Neuronal stem cell (in vitro differentiated cells): ENCODE results near the gene FAM81A.

Source experiments
- DNase-seq: peaks from one replicate; pipeline ENCODE4 v3.0.0-alpha.2; 2013; ENCODE audit warnings: low spot score
- H2AFZ ChIP-seq: one replicate; pipeline ENCODE4 v1.6.1; 2013; ENCODE audit warnings: mild to moderate bottlenecking, low read length, inconsistent platforms
- H2AK5ac ChIP-seq: 2 replicates; pipeline ENCODE4 v1.6.1; 2013; ENCODE audit warnings: low read depth, mild to moderate bottlenecking, inconsistent platforms, low read length, moderate library complexity, mixed read lengths
- H2BK120ac ChIP-seq: 2 replicates; pipeline ENCODE4 v1.6.1; 2013; ENCODE audit warnings: low read depth, mild to moderate bottlenecking, inconsistent platforms, low read length, moderate library complexity, mixed read lengths
- H2BK12ac ChIP-seq: one replicate; pipeline ENCODE4 v1.6.1; 2013; ENCODE audit warnings: low read length, inconsistent platforms
- H2BK15ac ChIP-seq: 2 replicates; pipeline ENCODE4 v1.6.1; 2013; ENCODE audit warnings: mild to moderate bottlenecking, low read length, inconsistent platforms, mixed read lengths
- H2BK5ac ChIP-seq: one replicate; pipeline ENCODE4 v1.6.1; 2013; ENCODE audit warnings: inconsistent platforms, mild to moderate bottlenecking, low read length, moderate library complexity
- H3K14ac ChIP-seq: one replicate; pipeline ENCODE4 v1.6.1; 2013; ENCODE audit warnings: low read length, inconsistent platforms
- H3K18ac ChIP-seq: 2 replicates; pipeline ENCODE4 v1.6.1; 2013; ENCODE audit warnings: low read length, inconsistent platforms
- H3K23ac ChIP-seq: 2 replicates; pipeline ENCODE4 v1.6.1; 2013; ENCODE audit warnings: low read depth, mild to moderate bottlenecking, mixed read lengths, low read length, inconsistent platforms; ENCODE audit not compliant: poor library complexity
- H3K27ac ChIP-seq: replicated peaks from 3 replicates; pipeline ENCODE4 v1.5.1; 2013; ENCODE audit warnings: low read length, inconsistent platforms
- H3K27me3 ChIP-seq, 3 experiments: 2 replicates each; pipeline ENCODE4 v1.6.1; 2013; ENCODE audit warnings: low read length in 3 of 3, mild to moderate bottlenecking in 2 of 3, inconsistent platforms in 1 of 3, low read depth in 1 of 3, mixed read lengths in 1 of 3, moderate library complexity in 1 of 3; ENCODE audit not compliant: control insufficient read depth in 3 of 3, insufficient read depth in 3 of 3
- H3K36me3 ChIP-seq, 2 donors: replicated peaks in 1 of 2; 2 replicates each; pipeline ENCODE4 v1.6.1; 2013; ENCODE audit warnings: low read length in 2 of 2; ENCODE audit not compliant: control insufficient read depth in 2 of 2, insufficient read depth in 2 of 2
- H3K4ac ChIP-seq: 2 replicates; pipeline ENCODE4 v1.6.1; 2013; ENCODE audit warnings: inconsistent platforms, mild to moderate bottlenecking, low read length, moderate library complexity
- H3K4me1 ChIP-seq, 2 donors: 1 replicate in 1 of 2; 2 replicates in 1 of 2; pipeline ENCODE4 v1.6.1; 2013; ENCODE audit warnings: low read length in 2 of 2, low read depth in 1 of 2; ENCODE audit not compliant: control insufficient read depth in 2 of 2, insufficient read depth in 1 of 2
- H3K4me2 ChIP-seq: one replicate; pipeline ENCODE4 v1.6.1; 2013; ENCODE audit warnings: mild to moderate bottlenecking, low read length, inconsistent platforms; ENCODE audit not compliant: insufficient read depth, poor library complexity, severe bottlenecking
- H3K4me3 ChIP-seq, 2 donors: 2 replicates each; pipeline ENCODE4 v1.5.1; 2013; ENCODE audit warnings: low read length in 2 of 2, mild to moderate bottlenecking in 2 of 2, inconsistent platforms in 1 of 2, moderate library complexity in 1 of 2
- H3K79me1 ChIP-seq: one replicate; pipeline ENCODE4 v1.6.1; 2013; ENCODE audit warnings: low read depth, mild to moderate bottlenecking, inconsistent platforms, low read length, moderate library complexity
- H3K9ac ChIP-seq: one replicate; pipeline ENCODE4 v1.6.1; 2013; ENCODE audit warnings: mild to moderate bottlenecking, low read depth, low read length, inconsistent platforms; ENCODE audit not compliant: poor library complexity
- H3K9me3 ChIP-seq, 2 donors: replicated peaks in 1 of 2; 2 replicates each; pipeline versions ENCODE3 to v1.6.1; 2013; ENCODE audit warnings: low read length in 2 of 2, mild to moderate bottlenecking in 2 of 2, inconsistent platforms in 1 of 2, low read depth in 1 of 2, mixed read lengths in 1 of 2, moderate library complexity in 1 of 2; ENCODE audit not compliant: control insufficient read depth in 2 of 2, insufficient read depth in 1 of 2
- H4K8ac ChIP-seq: one replicate; pipeline ENCODE4 v1.6.1; 2013; ENCODE audit warnings: low read depth, mild to moderate bottlenecking, inconsistent platforms, low read length, moderate library complexity
- H4K91ac ChIP-seq: one replicate; pipeline ENCODE4 v1.6.1; 2013; ENCODE audit warnings: low read length, low read depth, mild to moderate bottlenecking, inconsistent platforms; ENCODE audit not compliant: poor library complexity
- WGBS, 2 donors: extraction: QIAGEN DNeasy Blood & Tissue Kit; methylation state at CpG; one replicate each; pipeline ENCODE4 v1.1.7; 2013; ENCODE audit warnings: missing lambda C conversion rate in 2 of 2, mixed read lengths in 1 of 2; ENCODE audit not compliant: insufficient read length in 2 of 2, insufficient replicate concordance in 1 of 2; ENCODE audit errors: extremely low coverage in 2 of 2; 5-methylcytosine and 5-hydroxymethylcytosine counted together

Gene FAM81A

GRCh38 chr15:59549301-59550185 lies 111.6 kb downstream of the FAM81A start:
- peaks cover 0 to 24% (median 0%) of the 10 kb centered on the region in 3 experiments for H3K27me3 ChIP-seq
- WGBS, 2 donors = no CpG with 5 or more reads among the region's 9 CpGs
- H3K9me3 ChIP-seq = peaks cover 3 to 4% of the 10 kb centered on the region in 2 donors
- H3K23ac ChIP-seq = no peak overlapping the region
- no peak overlapping the region for H4K91ac ChIP-seq
- H3K18ac ChIP-seq = no peak overlapping the region
- H3K4me1 ChIP-seq = peaks cover 0 to 3% of the 10 kb centered on the region in 2 donors
- no peak overlapping the region for H2BK5ac ChIP-seq
- H2AFZ ChIP-seq = no peak overlapping the region
- no peak overlapping the region for H2BK12ac ChIP-seq
- no peak overlapping the region for H2BK120ac ChIP-seq
- H3K36me3 ChIP-seq = no peaks in the 10 kb centered on the region
- no peak overlapping the region for H2AK5ac ChIP-seq
- no peaks in the 10 kb centered on the region for H3K79me1 ChIP-seq
- H3K4me2 ChIP-seq = no peak overlapping the region
- no peak for DNase-seq
- H3K4me3 ChIP-seq = no peak overlapping the region
- H4K8ac ChIP-seq = no peak overlapping the region
- H3K14ac ChIP-seq = no peak overlapping the region
- H2BK15ac ChIP-seq = no peak overlapping the region
- H3K9ac ChIP-seq = no peak overlapping the region
- H3K27ac ChIP-seq = no peak overlapping the region
- H3K4ac ChIP-seq = no peak overlapping the region

GRCh38 chr15:59550530-59550929 lies 112.5 kb downstream of the FAM81A start:
- H3K4me2 ChIP-seq = no peak overlapping the region
- no peak overlapping the region for H2AK5ac ChIP-seq
- no peak overlapping the region for H2AFZ ChIP-seq
- no peak overlapping the region for H2BK5ac ChIP-seq
- H2BK120ac ChIP-seq = no peak overlapping the region
- H3K18ac ChIP-seq = no peak overlapping the region
- H3K4me3 ChIP-seq = no peak overlapping the region
- no peak overlapping the region for H3K4ac ChIP-seq
- H2BK15ac ChIP-seq = no peak overlapping the region
- no peak overlapping the region for H4K91ac ChIP-seq
- H3K79me1 ChIP-seq = no peaks in the 10 kb centered on the region
- H2BK12ac ChIP-seq = no peak overlapping the region
- H3K27me3 ChIP-seq = peaks cover 0 to 24% (median 0%) of the 10 kb centered on the region in 3 experiments
- peaks cover 3 to 4% of the 10 kb centered on the region in 2 donors for H3K9me3 ChIP-seq
- DNase-seq = no peak
- H3K23ac ChIP-seq = no peak overlapping the region
- WGBS, 2 donors = no CpG with 5 or more reads among the region's 1 CpG
- no peak overlapping the region for H3K27ac ChIP-seq
- no peaks in the 10 kb centered on the region for H3K36me3 ChIP-seq
- no peak overlapping the region for H4K8ac ChIP-seq
- H3K14ac ChIP-seq = no peak overlapping the region
- peaks cover 0 to 3% of the 10 kb centered on the region in 2 donors for H3K4me1 ChIP-seq
- no peak overlapping the region for H3K9ac ChIP-seq

DNA sequence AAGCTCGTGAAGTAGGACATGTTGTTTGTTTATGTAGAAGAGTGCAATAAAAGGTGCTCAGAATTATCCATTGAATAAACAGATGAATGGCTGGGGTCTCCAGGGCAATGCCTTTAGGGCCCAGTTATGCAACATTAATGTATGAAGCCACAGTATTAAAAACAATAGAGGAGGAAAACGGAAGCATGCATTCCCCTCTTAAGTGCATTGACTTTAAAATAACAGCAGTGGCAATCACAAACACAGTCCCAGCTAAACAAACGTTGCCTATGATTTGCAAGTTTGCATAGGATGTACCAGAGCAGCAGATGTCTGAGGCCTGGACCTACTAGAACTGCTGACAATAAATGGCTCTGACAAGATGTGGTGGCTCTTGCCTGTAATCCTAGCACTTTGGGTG lies 113.0 kb downstream of the FAM81A start:
- Histone ChIP-seq H3K79me1 (no peaks in the 10 kb centered on the region), H2AFZ (no peak overlapping the region), H3K36me3 (no peaks in the 10 kb centered on the region), H3K9me3 (peaks cover 3 to 4% of the 10 kb centered on the region in 2 donors), H2BK120ac (no peak overlapping the region), H2AK5ac (no peak overlapping the region), H2BK12ac (no peak overlapping the region), H4K91ac (no peak overlapping the region), H4K8ac (no peak overlapping the region), H2BK15ac (no peak overlapping the region), H3K9ac (no peak overlapping the region), H2BK5ac (no peak overlapping the region), H3K27me3 (peaks cover 0 to 24% (median 0%) of the 10 kb centered on the region in 3 experiments), H3K4me1 (no peaks in the 10 kb centered on the region), H3K18ac (no peak overlapping the region), H3K4ac (no peak overlapping the region), H3K4me3 (no peak overlapping the region), H3K4me2 (no peak overlapping the region), H3K14ac (no peak overlapping the region), H3K27ac (no peak overlapping the region), H3K23ac (no peak overlapping the region)
- DNase-seq = no peak
- no CpG with 5 or more reads among the region's 3 CpGs for WGBS, 2 donors

GRCh38 chr15:59553879-59554735 lies 116.1 kb downstream of the FAM81A start:
- Histone ChIP-seq H2BK12ac (no peak overlapping the region), H3K23ac (no peak overlapping the region), H3K4me3 (no peak overlapping the region), H3K18ac (no peak overlapping the region), H4K91ac (no peak overlapping the region), H3K14ac (no peak overlapping the region), H2AFZ (no peak overlapping the region), H3K9me3 (no peaks in the 10 kb centered on the region), H2BK15ac (no peak overlapping the region), H2BK5ac (no peak overlapping the region), H3K4me1 (no peaks in the 10 kb centered on the region), H2BK120ac (no peak overlapping the region), H3K4ac (no peak overlapping the region), H3K27me3 (peaks cover 0 to 13% (median 0%) of the 10 kb centered on the region in 3 experiments), H3K4me2 (no peak overlapping the region), H3K27ac (no peak overlapping the region), H3K36me3 (no peaks in the 10 kb centered on the region), H4K8ac (no peak overlapping the region), H2AK5ac (no peak overlapping the region), H3K79me1 (no peaks in the 10 kb centered on the region), H3K9ac (no peak overlapping the region)
- no peak for DNase-seq
- WGBS, 2 donors = no CpG with 5 or more reads among the region's 12 CpGs
